ENCODE results near the gene ASB14.

The ASB14 gene

DNA sequence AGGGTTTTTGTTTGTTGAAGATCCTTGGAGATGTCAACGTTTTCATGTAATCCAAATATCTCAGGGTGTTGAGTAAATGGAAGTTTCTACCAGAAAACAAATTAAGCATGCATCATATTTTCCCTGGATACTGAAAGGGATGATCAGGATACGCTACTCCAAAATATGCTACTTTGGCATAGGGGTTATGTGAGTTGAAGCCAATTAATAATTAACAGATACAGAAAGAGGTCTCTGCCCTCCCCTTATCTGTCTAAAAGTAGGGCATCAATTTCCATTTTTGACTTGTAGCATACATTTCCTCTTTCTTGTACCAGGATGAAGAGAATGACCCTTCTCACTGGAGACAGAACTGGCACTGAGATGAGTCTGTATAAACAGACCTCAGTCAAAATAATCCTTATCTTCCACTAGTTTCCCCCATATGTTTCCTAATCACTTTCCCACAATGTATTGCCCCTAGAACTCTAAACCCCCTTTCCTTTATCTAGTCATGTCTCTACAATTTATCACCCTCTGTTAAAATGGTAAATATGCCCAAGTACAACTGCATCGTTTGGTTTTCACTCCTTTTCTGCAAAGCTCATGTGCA, 17.4 kb upstream of the ASB14 start:
- TF ChIP-seq, protein P1, sequence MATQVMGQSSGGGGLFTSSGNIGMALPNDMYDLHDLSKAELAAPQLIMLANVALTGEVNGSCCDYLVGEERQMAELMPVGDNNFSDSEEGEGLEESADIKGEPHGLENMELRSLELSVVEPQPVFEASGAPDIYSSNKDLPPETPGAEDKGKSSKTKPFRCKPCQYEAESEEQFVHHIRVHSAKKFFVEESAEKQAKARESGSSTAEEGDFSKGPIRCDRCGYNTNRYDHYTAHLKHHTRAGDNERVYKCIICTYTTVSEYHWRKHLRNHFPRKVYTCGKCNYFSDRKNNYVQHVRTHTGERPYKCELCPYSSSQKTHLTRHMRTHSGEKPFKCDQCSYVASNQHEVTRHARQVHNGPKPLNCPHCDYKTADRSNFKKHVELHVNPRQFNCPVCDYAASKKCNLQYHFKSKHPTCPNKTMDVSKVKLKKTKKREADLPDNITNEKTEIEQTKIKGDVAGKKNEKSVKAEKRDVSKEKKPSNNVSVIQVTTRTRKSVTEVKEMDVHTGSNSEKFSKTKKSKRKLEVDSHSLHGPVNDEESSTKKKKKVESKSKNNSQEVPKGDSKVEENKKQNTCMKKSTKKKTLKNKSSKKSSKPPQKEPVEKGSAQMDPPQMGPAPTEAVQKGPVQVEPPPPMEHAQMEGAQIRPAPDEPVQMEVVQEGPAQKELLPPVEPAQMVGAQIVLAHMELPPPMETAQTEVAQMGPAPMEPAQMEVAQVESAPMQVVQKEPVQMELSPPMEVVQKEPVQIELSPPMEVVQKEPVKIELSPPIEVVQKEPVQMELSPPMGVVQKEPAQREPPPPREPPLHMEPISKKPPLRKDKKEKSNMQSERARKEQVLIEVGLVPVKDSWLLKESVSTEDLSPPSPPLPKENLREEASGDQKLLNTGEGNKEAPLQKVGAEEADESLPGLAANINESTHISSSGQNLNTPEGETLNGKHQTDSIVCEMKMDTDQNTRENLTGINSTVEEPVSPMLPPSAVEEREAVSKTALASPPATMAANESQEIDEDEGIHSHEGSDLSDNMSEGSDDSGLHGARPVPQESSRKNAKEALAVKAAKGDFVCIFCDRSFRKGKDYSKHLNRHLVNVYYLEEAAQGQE (IDR thresholded peaks at IDR 0.05; ENCODE audit: insufficient read depth in 1 of 2, low read depth in 2 of 2, low read length in 2 of 2), result no peak
- TF ChIP-seq FOXP2 (optimal IDR thresholded peaks at IDR 0.05; ENCODE audit: borderline replicate concordance, extremely low read depth, extremely low read length, insufficient read depth) (no peak), SIN3A (IDR thresholded peaks at IDR 0.05; ENCODE audit: borderline replicate concordance, insufficient read depth, low read length) (no peak), POLR2AphosphoS5 (IDR thresholded peaks at IDR 0.05; ENCODE audit: low read depth, low read length) (no peak), TAF1 (IDR thresholded peaks at IDR 0.05; ENCODE audit: borderline replicate concordance, insufficient read depth, low read length) (no peak)

DNA sequence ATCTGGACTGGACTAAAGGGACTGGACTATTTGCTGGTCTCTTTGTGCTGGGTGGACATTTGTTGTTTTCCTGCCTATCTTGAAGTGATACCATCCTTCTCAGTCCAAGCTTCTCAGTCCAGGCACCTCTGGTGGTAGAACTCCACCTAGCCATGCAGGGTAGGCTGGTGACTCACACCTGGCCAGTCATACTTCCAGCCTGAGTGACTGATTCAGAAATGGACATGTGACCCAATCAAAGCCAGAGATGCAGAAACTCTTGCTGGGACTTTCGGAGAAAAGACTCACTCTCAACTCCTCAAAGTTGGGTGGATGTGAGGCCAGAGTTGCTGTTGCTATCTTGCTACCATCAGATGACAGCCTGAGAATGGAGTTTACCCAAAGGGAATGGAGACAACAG, 5.6 kb upstream of the ASB14 start:
- TF ChIP-seq SIN3A (IDR thresholded peaks at IDR 0.05; ENCODE audit: borderline replicate concordance, insufficient read depth, low read length) (no peak), TAF1 (IDR thresholded peaks at IDR 0.05; ENCODE audit: borderline replicate concordance, insufficient read depth, low read length) (no peak), FOXP2 (optimal IDR thresholded peaks at IDR 0.05; ENCODE audit: borderline replicate concordance, extremely low read depth, extremely low read length, insufficient read depth) (no peak), POLR2AphosphoS5 (IDR thresholded peaks at IDR 0.05; ENCODE audit: low read depth, low read length) (no peak)
- TF ChIP-seq, protein P1 (IDR thresholded peaks at IDR 0.05; ENCODE audit: insufficient read depth in 1 of 2, low read depth in 2 of 2, low read length in 2 of 2), result no peak

DNA sequence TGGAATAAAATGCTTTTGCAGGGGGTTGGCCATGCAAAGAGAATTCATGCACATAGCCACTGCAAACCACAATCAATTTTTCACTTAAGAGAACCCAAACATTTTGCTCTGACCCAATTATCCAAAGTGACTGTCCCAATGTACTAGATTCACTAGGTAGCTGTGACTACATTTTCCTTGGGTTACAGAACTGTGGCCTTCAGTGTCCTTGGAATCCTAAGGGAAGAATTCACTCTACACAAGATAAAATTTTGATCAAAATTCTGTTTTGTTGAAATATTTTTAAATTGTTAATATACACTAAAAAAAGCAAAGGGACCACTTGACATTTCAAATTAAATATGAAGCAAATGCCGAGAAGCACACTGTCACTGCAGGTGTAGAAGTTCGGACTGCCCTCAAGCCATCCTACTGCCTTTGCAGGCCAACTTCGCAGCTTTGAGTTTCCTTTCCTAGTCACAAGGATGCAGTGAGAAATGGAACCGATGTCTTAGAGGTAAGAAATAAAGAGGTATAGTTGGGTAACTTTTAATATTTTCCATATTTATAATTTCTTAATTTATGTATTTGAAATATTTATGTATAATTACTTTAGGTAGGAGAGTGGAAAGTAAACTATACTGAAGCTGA, 527 bp upstream of the ASB14 start:
- TF ChIP-seq SIN3A (IDR thresholded peaks at IDR 0.05; ENCODE audit: borderline replicate concordance, insufficient read depth, low read length) (no peak), TAF1 (IDR thresholded peaks at IDR 0.05; ENCODE audit: borderline replicate concordance, insufficient read depth, low read length) (no peak), POLR2AphosphoS5 (IDR thresholded peaks at IDR 0.05; ENCODE audit: low read depth, low read length) (no peak), FOXP2 (optimal IDR thresholded peaks at IDR 0.05; ENCODE audit: borderline replicate concordance, extremely low read depth, extremely low read length, insufficient read depth) (no peak)
- TF ChIP-seq, protein P1 (IDR thresholded peaks at IDR 0.05; ENCODE audit: insufficient read depth in 1 of 2, low read depth in 2 of 2, low read length in 2 of 2), result no peak

DNA sequence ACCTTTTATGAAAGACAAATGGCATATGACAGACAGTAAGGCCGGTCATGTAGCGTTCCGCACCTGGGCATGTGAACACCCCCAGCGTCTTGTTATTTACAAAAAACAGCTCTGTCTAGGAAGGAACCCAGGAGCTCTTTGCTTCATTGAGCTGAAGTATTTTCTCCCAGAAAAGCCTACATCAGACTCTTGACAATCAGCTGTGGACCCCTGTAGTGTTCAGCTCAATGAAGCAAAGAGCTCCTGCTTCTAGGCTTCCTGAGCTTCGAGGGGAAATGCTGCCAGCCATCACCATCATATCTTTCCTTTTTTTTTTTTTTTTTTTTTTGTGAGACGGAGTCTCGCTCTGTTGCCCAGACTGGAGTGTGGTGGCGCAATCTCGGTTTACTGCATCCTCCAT, 4.1 kb downstream of the ASB14 start:
- TF ChIP-seq, protein P1 (IDR thresholded peaks at IDR 0.05; ENCODE audit: insufficient read depth in 1 of 2, low read depth in 2 of 2, low read length in 2 of 2), result no peak
- no peak for TF ChIP-seq TAF1 (IDR thresholded peaks at IDR 0.05; ENCODE audit: borderline replicate concordance, insufficient read depth, low read length)
- no peak for TF ChIP-seq SIN3A (IDR thresholded peaks at IDR 0.05; ENCODE audit: borderline replicate concordance, insufficient read depth, low read length)
- no peak for TF ChIP-seq POLR2AphosphoS5 (IDR thresholded peaks at IDR 0.05; ENCODE audit: low read depth, low read length)
- no peak for TF ChIP-seq FOXP2 (optimal IDR thresholded peaks at IDR 0.05; ENCODE audit: borderline replicate concordance, extremely low read depth, extremely low read length, insufficient read depth)
